Ascending aorta (tissue), 2 donors: ENCODE results near the gene C10orf71. TPM values are rescaled to one million over a fixed set of nuclear protein-coding genes. Genes with fewer than 3 reads are reported as not detected.

Experiments used
- DNase-seq, 2 donors: peaks; one replicate each; pipeline ENCODE4 v3.0.0-alpha.2; 2019; ENCODE audit warnings: low spot score in 2 of 2
- H3K27ac ChIP-seq, 2 donors: fragments of 200-600 bp; sonication (generic); one replicate each; pipeline ENCODE4 v1.5.1; 2016 to 2017; ENCODE audit warnings: mild to moderate bottlenecking in 1 of 2
- H3K27me3 ChIP-seq: fragments of 200-600 bp; sonication (generic); one replicate; pipeline ENCODE4 v1.5.1; 2017
- H3K36me3 ChIP-seq, 2 donors: fragments of 200-600 bp; sonication (generic); one replicate each; pipeline ENCODE4 v1.5.1; 2016
- H3K4me1 ChIP-seq, 2 donors: fragments of 200-600 bp; sonication (generic); one replicate each; pipeline ENCODE4 v1.5.1; 2016 to 2017; ENCODE audit warnings: mild to moderate bottlenecking in 1 of 2
- H3K4me3 ChIP-seq, 2 donors: fragments of 200-600 bp; sonication (generic); one replicate each; pipeline ENCODE4 v1.5.1; 2016 to 2017; ENCODE audit warnings: mild to moderate bottlenecking in 1 of 2
- H3K9me3 ChIP-seq, 2 donors: fragments of 200-600 bp; sonication (generic); one replicate each; pipeline ENCODE4 v1.5.1; 2016
- intact Hi-C: fragments of 100-400 bp; cut with DNase I; formaldehyde crosslinking; loops from one replicate; pipeline ENCODE4 v1.15.1; 2023
- total RNA-seq: library from RNA; depleted of rRNA; stranded (reverse); fragments of >200 nt; gene quantifications from one replicate; pipeline ENCODE4 v1.1.0, GENCODE V29; 2016
- TF ChIP-seq, protein P1 (sequence below), 3 experiments: fragments of 200-600 bp in 2 of 3; fragments of 450-650 bp in 1 of 3; sonication (generic) in 2 of 3; IDR thresholded peaks; one replicate each; pipeline ENCODE4 v1.5.1; 2016 to 2019; ENCODE audit warnings: antibody characterized with exemption in 3 of 3, mild to moderate bottlenecking in 1 of 3, moderate library complexity in 1 of 3

C10orf71 gene
- total RNA-seq, 1 donor from 2014 or later, result not detected

DNA sequence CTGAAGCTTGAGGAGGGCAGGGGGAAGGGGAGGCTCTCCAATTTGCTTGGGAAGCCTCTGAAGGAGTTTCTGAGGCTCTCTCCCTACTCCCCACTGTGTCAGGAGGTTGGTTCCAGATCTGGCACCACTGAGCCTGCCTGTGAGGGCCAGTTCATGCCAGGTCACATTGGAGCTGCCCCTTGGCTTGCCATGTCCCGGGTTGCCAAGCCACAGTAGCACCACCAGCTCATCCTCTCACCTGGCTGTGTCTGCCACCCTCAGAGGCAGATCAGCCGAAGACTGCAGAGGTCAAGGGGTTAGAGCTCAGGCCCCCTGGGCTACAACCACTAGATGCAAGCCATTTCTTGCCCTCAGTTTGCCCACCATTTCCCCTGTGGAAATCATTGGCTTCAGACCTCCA is 3.1 kb downstream of the C10orf71 start:
- H3K4me1 ChIP-seq, result peaks cover 0 to 16% of the 10 kb centered on the region in 2 donors
- intact Hi-C loops, result no loop called here
- DNase-seq, result no peak

DNA sequence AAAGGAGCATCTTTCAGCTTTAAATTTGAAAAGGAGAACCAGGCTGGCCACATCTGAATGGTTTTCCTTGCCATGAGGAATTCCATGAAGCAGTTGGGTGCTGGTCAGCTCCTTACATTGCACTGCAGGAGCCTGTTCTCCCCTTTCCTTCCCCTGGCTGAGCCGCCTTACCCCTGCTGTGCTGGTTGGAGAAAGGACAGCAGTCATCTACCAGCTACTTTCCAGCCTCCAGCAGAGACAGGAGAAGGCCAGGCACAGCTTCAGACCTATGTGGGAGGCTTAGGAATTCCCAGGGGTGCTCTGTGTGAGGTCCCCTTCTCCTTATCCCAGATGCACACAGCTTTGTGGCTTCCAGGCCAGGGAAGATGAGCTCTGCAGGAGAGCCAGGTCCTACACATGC is 4.7 kb downstream of the C10orf71 start:
- Histone ChIP-seq H3K27ac (no peak overlapping the region), H3K4me1 (peaks cover 0 to 7% of the 10 kb centered on the region in 2 donors)

More for the DNA sequence above, 3.1 kb downstream of the C10orf71 start:
- no peaks in the 10 kb centered on the region for H3K27me3 ChIP-seq
- H3K36me3 ChIP-seq, result no peaks in the 10 kb centered on the region
- no peaks in the 10 kb centered on the region for H3K9me3 ChIP-seq
- TF ChIP-seq, protein P1, sequence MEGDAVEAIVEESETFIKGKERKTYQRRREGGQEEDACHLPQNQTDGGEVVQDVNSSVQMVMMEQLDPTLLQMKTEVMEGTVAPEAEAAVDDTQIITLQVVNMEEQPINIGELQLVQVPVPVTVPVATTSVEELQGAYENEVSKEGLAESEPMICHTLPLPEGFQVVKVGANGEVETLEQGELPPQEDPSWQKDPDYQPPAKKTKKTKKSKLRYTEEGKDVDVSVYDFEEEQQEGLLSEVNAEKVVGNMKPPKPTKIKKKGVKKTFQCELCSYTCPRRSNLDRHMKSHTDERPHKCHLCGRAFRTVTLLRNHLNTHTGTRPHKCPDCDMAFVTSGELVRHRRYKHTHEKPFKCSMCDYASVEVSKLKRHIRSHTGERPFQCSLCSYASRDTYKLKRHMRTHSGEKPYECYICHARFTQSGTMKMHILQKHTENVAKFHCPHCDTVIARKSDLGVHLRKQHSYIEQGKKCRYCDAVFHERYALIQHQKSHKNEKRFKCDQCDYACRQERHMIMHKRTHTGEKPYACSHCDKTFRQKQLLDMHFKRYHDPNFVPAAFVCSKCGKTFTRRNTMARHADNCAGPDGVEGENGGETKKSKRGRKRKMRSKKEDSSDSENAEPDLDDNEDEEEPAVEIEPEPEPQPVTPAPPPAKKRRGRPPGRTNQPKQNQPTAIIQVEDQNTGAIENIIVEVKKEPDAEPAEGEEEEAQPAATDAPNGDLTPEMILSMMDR (IDR thresholded peaks at IDR 0.05), result no peak
- no peak overlapping the region for H3K4me3 ChIP-seq
- no peak overlapping the region for H3K27ac ChIP-seq

DNA sequence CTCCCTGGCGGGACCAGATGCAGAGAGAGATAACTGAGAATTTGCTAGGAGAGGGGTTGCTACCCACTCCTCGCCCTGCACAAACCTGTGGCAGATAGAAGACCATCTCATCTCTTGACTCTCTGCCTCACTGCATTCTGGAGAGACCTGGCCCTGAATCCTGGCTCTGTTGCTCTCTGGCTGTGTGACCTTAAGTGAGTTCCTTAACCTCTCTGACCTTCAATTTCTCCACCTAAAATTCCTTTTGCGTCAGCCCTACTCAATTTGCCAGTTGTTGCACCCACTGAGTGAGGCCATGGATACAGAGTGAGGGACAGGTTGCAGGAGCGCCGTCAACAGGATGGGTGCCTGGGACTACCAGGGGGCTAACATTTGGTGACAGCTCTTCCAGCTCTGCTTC is 5.2 kb downstream of the C10orf71 start:
- intact Hi-C loops, result no loop called here
- Histone ChIP-seq H3K9me3 (peaks cover 0 to 7% of the 10 kb centered on the region in 2 donors), H3K4me1 (peaks cover 0 to 4% of the 10 kb centered on the region in 2 donors), H3K27ac (no peak overlapping the region), H3K36me3 (no peaks in the 10 kb centered on the region), H3K4me3 (no peak overlapping the region), H3K27me3 (no peaks in the 10 kb centered on the region)
- TF ChIP-seq, protein P1 (IDR thresholded peaks at IDR 0.05), result no peak
- no peak for DNase-seq

More for the DNA sequence above, 4.7 kb downstream of the C10orf71 start:
- TF ChIP-seq, protein P1 (IDR thresholded peaks at IDR 0.05), result no peak
- DNase-seq, result no peak
- intact Hi-C loops, result no loop called here
- H3K36me3 ChIP-seq, result no peaks in the 10 kb centered on the region
- H3K4me3 ChIP-seq, result no peak overlapping the region
- peaks cover 0 to 3% of the 10 kb centered on the region in 2 donors for H3K9me3 ChIP-seq
- no peaks in the 10 kb centered on the region for H3K27me3 ChIP-seq

DNA sequence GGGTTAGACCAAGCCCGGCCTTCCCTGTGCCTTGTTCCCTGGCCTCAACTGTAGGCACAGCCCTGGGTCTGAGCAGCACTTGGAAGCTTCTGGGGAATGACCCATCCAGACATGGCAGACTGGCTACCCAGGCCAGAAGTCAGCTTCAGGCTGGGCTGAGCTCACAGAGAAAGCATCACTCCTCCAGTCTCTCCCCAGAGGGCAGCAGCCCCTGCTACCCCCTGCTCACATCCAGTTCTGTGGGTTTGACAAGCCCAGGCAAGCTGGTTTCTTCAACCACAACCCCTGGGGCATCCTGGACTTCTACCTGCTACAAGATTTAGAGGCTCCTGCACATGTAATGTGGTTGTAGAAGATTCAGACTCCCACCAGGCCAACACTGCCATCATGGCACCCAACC is 9.0 kb downstream of the C10orf71 start:
- no peak overlapping the region for H3K27ac ChIP-seq
- TF ChIP-seq, protein P1 (IDR thresholded peaks at IDR 0.05), result no peak
- intact Hi-C loops, result no loop called here

DNA sequence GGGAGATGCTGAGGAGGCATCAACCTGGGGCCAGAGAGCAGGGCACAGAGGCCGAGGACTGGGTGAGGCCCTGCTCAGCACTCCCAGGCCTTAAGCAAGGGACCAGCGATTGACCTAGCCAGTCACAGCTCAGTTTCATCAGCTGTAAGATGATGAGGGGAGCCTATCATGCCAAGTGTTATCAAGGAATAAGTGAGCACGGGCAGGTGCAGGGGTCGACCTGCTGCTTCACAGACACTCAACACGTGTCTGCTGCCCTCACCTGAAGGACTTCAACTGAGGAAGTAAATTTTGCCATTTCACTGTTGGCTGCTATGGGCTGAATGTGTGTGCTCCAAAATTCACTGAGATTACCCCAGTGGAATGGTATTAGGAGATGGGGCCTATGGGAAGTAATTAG is 9.9 kb downstream of the C10orf71 start:
- Histone ChIP-seq H3K27me3 (no peaks in the 10 kb centered on the region), H3K27ac (no peak overlapping the region), H3K4me3 (no peak overlapping the region), H3K36me3 (no peaks in the 10 kb centered on the region), H3K9me3 (peaks cover 0 to 11% of the 10 kb centered on the region in 2 donors), H3K4me1 (no peaks in the 10 kb centered on the region)
- intact Hi-C loops, result no loop called here
- TF ChIP-seq, protein P1 (IDR thresholded peaks at IDR 0.05), result no peak
- DNase-seq, result no peak

More for the DNA sequence above, 9.0 kb downstream of the C10orf71 start:
- H3K27me3 ChIP-seq, result no peaks in the 10 kb centered on the region
- no peak for DNase-seq
- H3K4me3 ChIP-seq, result no peak overlapping the region
- no peaks in the 10 kb centered on the region for H3K36me3 ChIP-seq
- no peaks in the 10 kb centered on the region for H3K4me1 ChIP-seq
- H3K9me3 ChIP-seq, result peaks cover 0 to 11% of the 10 kb centered on the region in 2 donors
